CD4-positive, alpha-beta T cell treated with Interleukin-6 at 100 ng/mL for 8 hours (primary cell): ENCODE measurements around the gene ATXN7.

Experiments used
- DNase-seq: peaks from one replicate; pipeline ENCODE4 v3.0.0-alpha.2; 2020; ENCODE audit warnings: mixed read lengths, low spot score

ATXN7 gene

DNA sequence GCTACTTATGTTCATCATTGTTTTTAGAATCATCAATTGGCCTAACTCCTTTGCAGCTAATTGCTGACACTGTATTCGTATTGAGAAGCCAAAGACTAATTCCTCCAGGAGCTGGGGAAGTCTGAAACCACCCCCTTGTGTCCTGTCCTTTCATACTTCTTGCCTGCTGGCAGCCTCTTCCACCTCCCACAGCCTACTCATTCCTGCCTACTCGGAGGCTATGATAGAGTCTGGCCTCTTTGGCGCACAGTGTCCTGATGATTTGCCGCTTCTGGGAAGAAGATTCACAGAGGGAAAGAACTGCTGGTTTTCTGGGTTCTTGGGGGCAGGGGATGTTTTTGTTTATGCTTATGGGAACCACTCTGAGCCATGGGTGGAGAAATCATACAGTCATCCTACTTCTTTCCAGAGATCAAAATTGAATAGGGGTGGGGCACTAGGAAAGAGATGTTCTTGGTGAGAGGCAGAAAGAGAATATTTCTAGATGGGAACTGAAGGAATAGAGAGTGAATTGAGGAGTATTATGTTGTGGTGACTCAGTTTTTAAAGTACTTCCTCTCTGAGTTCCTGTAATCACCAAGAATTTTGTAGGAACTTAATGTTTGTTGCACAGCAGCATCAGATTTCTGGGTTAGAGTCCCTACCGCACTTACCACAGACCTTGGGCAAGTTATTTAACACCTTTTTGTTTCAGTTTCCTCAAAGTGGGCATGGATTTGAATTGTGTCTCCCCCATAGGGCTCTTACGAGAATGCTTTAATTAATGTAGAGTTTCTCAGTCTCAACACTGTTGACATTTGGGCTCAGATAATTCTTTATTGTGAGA, 70.6 kb downstream of the ATXN7 start:
- peak; percentile 22 for DNase-seq

DNA sequence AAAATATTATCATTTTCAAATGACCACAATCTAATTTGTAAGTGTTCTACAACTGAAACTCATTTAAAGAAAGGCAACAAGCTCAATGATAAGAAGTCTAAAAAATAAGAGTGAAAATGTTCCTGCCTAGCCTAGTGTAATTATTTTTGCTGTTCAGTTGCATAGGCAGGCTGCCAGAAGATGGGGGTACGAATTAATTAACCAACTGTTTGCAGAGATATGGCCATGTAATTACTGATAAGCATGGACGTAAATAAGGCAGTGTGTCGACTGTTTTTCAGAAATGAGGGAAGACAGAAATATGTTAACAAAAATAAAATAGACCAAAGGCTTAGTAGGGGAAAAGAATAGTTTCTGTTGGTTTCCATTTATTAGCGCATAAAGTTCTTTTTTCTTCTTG, 73.3 kb downstream of the ATXN7 start:
- no peak for DNase-seq

DNA sequence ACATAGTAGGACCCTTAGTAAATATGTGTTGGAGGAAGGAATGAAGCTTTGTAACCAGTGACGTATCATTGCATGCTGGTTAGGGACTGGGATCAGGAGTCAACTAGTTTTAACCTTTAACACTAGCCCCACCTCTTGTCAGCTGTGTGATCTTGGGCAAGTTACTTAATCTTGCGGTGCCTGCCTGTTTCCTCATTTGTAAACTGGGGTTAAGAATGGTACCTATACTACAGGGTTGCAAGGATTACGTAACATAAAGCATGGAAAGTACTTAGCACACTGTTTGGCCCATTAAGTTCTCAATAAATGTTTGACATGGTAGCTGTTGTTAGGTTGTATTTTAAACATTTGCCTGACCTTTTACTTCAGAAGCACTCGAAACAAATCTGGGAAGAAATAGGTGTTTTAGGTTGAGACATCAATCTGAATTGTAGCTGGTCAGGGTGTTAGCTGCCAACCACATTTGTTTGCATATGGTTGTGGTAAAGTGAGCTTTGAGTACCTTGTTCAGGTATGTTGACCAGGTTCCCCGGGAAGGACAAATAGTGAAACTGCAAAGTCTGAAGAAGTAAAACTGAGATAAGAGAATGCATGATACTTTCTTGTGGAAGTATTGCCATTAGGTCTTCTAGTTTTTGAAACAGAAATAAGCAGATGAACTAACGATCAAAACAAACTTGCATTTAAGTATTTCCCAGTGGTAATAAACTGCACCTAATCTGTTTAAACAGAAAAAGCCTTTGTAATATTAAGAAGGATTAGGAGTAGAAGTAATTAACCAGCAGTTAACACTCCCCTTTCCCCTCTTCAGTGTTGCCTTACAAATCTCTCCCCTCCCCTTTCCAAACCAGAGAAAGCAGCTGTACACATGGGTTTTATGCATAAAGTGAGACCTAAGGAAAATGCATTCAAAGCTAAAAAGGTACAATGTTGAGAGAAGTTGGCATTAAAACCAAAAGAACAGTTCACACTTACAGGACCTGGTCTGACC, 74.3 kb downstream of the ATXN7 start:
- no peak for DNase-seq

DNA sequence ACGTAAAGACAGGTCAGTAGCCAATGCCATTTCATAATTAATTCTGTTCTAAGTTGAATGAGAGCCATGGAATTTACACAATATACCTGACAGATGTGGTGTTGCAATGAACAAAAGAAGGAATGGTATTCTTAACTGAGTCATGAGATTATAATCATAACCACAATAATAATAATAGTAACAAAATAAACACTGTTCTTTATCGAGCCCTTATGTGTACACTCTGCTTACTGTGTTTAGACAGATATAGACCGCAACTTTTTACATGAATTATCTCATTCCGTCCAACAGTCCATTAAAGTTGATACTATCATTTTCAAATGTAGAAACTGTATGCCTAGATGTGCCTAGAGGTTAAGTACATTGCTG, 76.7 kb downstream of the ATXN7 start:
- DNase-seq = no peak

DNA sequence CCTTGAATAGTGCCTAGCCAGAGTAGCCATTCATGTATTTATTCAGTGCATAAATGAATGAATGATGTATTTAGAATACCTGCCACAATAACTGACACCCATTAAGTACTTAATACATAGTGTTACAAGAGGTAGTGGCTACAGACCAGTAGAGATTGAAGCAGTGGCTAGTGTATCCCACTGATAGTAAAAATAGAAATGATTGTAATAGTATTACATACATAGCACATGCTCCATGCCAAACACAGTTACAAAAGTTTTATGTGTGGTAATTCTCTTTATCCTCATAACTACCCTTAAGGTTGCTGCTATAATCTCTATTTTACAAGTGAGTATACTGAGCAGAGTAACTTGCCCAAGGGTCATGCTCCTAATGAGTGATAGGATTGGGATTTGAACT, 78.9 kb downstream of the ATXN7 start:
- no peak for DNase-seq

DNA sequence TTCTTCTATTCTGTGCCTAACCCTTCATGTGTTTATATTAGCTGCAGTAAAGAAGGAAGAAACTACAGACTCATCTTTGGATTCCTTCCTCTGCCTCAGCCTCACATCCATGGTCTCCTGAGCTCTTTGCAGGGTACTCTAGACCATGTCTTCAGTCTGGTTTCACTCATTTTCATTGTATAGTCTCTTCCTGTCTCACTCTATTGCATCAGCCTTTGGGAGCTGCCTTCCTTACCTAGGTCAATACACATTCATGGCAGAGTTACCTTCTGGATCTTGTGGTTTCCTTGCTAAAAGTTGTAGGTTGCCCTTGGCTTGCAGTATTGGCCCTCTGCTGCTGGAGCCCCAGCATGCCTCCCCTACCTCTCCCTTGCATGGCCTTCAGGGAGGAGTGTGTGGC, 80.0 kb downstream of the ATXN7 start:
- DNase-seq = no peak

DNA sequence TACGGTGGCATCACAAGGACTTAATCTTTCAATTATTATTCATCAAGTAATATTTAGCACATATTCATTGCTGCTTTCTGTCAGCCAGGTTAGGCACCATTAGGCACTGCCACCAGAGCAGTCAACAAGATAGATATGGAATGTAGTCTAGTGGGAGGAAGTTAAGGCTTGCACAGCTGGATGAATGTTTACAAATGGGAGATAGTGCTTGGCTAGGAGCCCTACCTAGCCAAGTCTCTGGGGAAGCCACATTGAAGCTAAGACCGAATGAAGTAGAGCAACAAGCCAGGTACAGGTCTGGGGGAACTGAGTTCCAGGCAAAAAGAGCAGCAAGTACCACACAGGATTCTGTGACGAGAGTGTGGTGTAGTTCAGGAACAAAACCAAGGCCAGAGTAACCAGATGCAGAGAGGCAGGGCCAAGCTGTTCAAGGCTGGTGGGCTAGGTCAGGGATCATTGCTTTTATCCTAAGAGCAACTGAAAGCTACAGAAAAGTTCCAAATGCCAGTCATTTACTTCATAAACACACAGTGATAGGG, 82.0 kb downstream of the ATXN7 start:
- DNase-seq = no peak

DNA sequence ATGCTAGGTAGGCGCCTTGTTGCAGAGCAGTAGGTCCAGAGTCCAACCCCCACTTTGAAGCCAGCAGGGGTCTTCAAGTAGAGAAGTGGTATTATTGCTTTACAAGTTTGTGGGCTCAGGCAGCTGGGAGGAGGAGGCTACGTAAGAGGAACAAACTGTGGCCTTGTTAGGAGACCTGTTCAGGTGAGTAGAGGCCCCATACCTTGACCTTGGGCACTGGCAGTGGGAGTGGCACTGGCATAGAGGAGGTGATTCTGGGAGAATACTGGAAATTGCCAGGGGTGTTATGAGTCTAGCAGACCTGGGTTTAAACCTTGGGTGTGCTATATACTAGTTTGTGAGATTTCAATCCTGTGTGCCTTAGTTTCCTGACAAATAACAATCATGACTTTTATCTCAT, 83.1 kb downstream of the ATXN7 start:
- DNase-seq = no peak

DNA sequence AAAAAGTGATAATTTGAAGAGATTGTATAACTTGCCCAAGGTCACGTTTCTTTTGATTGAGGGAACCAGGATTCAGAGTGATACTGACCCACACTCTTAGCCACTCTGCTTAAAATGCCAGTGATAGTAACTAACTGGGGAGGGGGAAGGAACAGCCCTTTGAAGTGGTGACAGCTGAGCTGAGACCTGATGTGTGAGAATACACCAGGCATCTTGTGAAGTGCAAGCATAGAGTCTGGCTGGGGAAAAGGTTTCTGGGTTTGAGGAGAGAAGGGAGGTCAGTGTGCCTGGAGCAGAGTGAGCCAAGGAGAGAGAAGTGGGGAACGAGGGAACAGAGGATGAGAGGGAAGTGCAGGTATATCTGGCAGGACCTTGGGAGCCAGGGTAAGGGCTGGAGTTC, 83.9 kb downstream of the ATXN7 start:
- DNase-seq = no peak

DNA sequence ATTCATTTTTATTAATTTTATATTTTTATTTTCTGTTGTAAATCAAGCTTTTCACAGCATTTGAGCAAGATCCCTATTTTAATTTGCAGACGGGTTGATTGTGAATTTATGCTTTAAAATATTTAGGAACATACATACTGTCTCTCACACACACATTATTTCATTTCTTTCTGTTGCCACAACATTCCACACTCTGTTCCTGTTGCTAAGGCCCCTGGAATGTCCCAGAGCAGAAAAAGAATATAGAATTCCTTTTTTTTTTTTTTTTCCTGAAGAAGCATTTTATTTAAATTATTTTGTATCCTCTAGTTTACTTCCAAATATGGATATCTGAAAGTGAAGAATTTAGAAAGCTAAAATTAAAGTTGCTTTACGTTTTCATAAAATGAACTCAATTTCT, 85.3 kb downstream of the ATXN7 start:
- DNase-seq = no peak

DNA sequence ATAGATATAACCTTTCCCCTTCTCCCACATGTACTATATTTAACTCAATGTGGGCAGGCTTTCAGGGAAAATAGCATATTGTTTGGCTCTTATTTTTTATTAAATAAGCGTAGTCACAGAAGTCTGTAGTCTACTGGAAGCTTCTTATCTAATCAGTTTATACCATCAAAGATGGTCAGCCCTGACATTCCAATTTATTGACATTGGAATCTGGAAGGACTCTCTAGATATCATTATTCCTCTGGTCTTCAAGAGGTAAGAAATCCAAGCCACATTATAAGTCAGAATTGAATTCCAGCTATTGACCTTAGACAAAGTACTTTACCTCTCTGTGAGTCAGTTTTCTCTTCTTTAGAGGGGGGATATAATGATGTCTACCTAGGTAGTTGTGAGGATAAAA, 87.0 kb downstream of the ATXN7 start:
- no peak for DNase-seq

DNA sequence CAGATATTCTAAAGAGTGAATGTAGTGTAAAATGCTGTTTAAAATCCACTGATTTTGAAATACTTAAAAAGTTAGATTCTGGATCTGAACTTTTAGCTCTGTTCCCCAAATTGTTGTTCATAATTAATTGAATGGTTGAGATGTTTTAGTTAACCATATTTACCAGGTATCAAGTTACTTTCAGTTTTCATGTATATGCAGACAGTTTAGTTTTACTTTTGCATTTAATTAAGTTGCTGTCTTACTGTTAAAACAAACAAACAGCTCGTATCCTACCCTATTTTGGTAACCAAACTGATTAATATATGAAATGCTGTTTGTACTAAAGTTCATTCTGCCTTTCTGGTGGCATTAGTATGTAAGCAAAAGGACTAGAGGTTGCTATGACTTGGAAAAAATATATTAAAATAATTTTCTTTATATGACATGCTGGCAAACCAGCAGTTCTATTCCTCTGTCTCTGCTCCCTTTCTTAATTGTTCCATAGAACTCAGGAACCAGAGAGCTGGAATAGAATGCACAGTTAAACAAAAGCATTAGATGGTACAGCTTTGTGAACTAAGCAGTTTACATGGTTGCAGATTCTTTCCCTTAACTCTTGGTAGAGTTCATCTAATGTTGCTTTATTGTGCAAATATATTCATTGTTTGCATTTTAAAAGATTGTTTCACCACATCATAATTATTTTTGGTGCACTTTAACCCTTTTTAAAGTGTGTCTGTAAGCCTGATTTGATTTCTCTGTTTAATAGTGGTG, 88.0 kb downstream of the ATXN7 start:
- DNase-seq = no peak

DNA sequence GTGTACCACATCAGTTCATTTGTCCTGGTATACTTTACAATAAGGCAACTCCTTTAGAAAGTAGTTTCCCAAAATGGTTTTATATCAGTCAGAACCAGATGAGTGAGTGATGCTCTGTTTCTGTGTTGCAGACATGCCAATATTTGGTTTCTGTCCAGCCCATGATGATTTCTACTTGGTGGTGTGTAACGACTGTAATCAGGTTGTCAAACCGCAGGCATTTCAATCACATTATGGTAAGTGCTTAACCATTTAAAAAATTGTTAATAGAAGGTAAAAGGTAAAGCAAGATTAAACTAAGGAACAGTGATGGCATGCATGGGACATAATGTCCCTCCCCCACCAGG, 88.6 kb downstream of the ATXN7 start:
- DNase-seq = no peak

DNA sequence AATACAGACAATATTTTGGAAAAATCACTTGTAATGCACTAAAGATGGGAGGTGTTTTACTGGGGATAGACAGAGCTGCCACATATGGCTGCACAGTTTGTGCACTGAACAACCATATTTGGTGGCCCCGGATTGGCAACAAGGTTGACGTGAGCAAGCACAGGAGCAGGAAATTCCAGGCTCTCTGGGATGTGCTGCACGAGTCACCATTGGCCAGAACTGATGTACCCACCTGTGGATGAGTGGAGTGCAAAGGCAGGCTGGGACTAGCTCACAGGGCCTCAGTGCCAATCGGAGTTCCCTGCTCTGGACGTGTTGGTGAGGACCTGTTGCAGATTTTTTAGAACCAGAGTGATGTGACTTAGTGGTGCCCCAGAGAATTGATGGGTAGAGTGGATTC, 90.5 kb downstream of the ATXN7 start:
- no peak for DNase-seq

DNA sequence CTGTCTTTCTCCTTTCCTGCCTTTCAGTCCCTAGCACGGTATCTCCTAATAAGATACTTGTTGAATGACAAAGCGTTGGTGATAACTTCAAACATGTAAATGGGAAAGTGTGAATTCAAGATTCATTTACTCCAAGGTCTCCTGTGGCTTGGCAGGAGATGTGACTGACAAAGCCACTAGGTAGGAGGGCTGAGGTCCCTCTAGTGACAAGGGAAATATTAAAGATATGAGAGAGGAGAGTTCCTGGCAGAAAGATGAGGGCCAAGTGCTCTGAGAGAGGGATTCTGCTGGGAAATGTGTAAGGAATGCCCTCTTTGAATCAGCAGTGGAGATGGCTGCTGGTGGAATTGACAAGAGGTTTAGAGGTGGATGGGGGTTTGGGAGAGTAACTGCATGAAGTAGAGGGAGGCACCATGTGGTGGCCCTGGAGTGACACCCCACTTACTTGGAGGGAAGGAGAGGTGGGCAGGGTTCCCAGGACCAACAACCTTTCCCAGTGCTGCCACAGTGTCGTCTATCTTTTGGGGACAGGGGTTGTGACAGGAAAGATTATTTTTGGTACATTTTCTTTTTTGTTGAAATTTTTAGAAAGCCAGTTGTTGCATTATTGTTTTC, 91.5 kb downstream of the ATXN7 start:
- DNase-seq = no peak

DNA sequence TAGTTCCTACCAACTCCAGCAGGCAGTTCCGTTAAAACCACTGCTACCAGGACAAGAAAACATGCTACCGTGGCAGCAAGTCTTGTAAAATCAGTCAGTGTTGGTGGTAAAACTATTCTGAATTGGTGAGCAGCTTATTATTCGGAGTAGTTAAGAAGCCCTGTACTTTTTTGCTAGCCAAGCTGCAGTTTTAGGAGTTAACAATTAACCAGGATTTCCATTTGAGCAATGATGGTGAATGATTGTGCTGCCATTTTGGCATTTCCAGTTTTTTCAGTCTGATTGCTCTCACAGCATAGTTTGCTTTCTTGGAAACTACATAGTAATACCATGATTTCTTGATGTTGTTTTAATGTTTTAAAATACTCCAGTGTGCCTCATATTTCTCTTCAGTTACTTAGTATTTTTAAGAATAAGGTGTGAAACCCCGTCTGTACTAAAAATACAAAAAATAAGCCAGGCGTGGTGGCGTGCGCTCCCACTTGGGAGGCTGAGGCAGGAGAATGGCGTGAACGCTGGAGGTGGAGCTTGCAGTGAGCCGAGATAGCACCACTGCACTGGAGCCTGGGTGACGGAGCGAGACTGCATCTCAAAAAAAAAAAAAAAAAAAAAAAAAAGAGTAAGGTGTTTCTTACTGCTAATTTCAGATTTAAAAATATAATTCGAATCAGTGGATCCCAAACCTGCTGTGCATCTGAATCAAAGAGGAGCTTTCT, 92.3 kb downstream of the ATXN7 start:
- DNase-seq = no peak

DNA sequence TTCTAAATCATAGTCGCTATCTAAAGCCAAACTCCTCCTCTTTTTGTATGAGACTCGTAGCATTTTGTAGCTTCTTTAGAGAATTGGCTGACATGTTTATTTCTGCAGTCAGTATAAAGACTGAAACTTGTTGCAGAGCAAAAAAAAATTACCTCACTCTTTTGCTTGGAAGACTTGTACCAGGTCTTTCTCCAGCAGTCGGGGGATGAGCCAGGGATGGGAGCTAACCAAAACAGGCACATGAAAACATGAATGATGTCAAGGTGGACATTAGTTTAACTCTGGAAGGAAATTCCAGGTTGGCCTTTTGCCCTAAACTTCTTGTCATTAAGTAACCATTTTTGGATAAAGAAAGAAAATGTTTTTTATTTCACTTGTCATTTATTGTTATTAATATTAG, 95.5 kb downstream of the ATXN7 start:
- no peak for DNase-seq

DNA sequence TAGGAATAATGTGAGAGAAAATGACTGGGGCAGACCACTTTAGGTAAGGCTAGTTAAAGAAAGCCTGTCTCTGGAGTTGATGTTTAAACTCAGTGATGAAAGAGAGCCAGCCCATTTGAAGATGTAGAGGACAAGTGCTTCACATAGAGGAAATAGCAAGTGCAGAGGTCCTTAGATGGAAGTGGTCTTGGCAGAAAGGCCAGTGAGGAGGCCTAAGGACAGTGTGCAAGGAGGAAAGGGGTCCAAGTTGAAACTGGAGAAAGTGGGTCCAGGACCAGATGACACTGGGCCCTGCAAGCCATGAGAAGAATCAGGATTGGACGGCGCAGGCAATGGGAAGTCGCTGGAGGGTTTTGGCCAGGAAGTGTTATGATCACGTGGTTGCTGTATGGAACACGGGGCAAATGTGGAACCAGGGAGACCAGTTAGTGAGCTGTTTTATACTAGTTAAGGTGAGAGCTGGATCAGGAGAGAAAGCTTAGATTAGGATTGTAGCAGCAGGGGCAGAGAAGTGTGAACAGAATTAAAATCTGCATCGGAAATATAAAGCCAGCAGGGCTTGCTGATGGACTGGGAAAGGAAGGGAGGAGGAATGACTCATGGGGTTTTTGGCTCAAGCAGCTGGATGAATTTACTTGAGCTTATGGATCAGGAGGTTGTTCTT, 96.5 kb downstream of the ATXN7 start:
- DNase-seq = no peak

DNA sequence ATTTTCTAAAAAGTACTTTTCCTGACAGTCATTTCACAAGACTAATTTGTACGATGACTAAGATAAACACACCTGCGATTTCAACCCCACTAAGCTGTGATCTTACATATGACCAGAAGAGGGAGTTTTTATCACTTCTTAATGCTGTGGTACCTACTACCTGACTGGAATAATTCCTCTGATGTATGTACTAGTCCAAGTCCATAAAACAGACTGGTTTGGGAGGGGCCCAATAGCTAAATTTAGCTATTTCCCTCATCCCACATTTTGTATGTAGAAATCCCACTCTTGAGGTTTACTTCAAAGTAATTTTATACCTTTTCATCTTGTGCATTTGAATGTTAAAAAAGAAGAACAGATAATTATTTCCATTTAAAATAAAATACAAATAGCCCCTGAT, 98.2 kb downstream of the ATXN7 start:
- DNase-seq = peak; percentile 64

DNA sequence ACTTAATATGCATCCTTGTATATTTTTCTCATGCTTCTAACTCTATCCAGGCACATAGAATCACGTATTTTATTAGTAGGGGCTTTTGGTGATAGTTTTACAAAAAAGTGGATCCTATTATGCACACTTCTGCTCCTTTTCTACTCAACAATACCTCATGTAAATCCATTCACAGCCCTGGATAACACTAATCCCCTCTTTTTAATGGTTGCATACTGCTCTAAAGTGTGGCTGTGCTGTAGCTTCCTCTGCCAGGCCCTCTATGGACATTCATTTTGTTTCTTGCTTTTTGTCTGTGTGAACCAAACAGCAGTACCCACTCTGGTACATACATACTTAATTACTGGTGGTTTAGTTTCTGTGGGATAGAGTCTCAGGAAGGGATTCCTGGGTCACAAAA, 99.8 kb downstream of the ATXN7 start:
- no peak for DNase-seq
